Measurements from ENCODE around the gene C7orf33.
A peak's percentile ranks its signal among the peaks of the same experiment; 100 is the strongest.
"Not testable (repeated sequence)": the region's sequence is repeated elsewhere in the genome, so short reads cannot be mapped to it uniquely, and the experiment has no call there.

The C7orf33 gene

DNA sequence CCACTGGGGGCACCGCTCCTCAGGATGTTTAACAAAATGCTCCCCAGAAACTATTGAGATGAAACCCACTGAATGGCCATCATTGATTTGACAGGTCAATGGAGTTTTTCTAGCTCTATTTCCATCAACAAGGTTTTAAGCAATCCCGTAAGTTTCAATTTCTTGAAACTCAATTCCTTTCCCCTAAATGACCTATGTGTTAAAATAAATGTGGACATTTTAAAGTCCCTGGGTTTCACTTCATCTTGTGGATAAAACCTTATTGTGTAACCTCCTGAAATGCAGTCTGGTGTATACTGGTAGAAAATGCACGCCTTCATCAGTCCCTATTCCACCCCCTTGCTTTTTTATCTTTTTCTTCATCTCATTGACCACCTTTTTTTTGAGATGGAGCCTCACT, 8.9 kb upstream of the C7orf33 start:
- DNase-seq: no peak

GRCh38 chr7:148584154-148584827, 6.3 kb upstream of the C7orf33 start:
- no peak for DNase-seq

GRCh38 chr7:148585399-148585798, 5.2 kb upstream of the C7orf33 start:
- no peak for DNase-seq

- no peak for DNase-seq
Measured at GRCh38 chr7:148587076-148587475, 3.5 kb upstream of the C7orf33 start.

DNA sequence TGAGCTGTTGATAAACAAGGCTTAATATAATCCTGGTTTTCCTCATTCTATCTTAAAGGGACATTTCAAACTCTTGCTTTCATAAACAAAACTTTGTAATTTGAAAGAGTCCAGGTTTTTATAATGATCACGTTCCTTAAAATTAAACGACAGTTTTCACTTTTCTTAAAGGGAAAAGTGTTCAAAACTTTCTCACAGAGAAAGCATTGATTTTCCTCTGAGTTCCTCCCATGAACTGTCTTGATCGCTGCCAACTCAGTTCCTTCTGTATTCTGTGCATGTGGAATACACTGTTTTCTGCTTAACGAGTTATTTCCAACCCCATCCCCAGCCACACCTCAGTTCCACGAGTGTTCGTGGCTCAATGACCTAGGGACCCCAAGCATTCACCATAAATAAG, 2.4 kb upstream of the C7orf33 start:
- no peak for DNase-seq

GRCh38 chr7:148588670-148589131, 1.9 kb upstream of the C7orf33 start:
- DNase-seq: no peak

DNA sequence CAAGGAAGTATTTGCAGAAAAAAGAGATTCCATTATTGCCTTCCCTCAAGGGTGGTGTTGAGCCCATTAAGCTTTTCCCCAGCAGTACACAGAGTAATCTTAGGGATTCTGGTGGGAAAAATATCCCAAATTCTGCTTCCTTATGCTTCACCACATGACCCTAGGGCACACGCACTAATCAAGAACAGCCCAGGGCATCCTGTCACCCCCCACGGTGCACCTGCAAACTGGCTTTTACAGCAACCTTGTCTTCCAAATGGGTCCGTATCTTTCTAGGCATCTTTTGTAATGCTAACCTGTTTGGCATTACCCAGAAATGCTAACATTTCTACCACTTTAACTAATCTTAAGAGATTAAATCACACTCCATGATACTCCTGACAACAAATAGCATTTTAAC, 926 bp upstream of the C7orf33 start:
- DNase-seq: no peak

GRCh38 chr7:148596354-148596753, 5.8 kb downstream of the C7orf33 start:
- not testable (repeated sequence) for DNase-seq

GRCh38 chr7:148598351-148598750, 7.8 kb downstream of the C7orf33 start:
- DNase-seq: no peak

GRCh38 chr7:148605350-148605749, 14.8 kb downstream of the C7orf33 start:
- no peak for DNase-seq

DNA sequence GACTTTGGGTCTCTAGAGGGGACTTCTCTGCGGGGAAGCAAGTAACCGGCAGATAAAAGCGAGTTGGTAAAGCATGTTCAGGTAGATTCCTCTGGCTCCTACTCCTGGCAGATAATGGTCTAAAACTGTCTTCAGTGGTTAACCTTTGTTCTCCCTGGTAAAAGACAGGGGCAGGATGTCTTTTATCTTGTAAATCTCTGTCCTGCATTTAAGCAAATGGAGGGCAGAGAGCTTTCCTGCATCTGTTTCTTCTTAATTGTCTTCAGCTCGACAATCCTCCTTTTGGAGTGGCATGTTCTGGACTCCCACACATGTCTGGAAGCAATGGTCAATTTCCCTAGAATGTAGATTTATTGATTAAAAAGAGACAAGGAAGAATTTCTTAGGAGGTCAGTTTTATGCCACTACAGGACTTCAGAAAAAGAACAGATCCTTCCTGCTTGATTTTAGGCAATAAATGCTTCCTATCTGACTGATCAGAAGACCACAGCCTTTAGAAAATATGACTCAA, 16.6 kb downstream of the C7orf33 start:
- no peak for DNase-seq

DNA sequence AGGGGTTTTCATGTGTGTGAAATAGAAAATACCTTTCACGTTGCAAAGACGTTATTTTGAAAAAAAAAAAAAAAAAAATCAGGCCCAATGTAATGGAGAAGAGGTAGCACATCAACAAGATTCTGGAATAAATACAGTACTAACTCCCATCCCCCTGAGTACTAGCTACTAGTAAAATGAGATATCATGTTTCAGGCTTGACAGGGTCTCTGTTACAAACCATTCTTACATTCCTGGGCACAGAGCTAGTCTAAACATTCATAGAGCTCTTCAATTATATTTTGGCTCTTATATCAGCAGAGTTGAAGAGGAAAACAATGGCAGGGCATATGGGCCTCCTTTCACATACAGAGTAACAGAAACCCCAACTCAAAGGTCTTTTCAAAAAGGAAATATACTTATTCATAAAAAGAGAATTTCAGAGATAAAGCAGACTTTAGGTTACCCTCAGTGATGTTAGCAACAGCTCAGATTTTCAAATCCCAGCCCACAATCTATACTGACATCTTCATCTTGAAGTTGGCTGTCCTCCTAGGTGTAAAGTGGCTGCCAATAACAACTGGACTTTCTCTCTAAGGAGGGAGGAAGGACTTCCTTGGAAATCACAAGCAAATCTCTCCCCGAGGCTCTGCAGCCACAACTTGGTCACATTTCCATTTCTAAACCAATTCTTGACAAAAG, 18.6 kb downstream of the C7orf33 start:
- no peak for DNase-seq

GRCh38 chr7:148611692-148612091, 21.1 kb downstream of the C7orf33 start:
- peak; percentile 44 for DNase-seq

GRCh38 chr7:148615085-148615730, 24.6 kb downstream of the C7orf33 start:
- DNase-seq: no peak

GRCh38 chr7:148620749-148621359, 30.3 kb downstream of the C7orf33 start:
- no peak for DNase-seq

GRCh38 chr7:148621563-148621962, 31.0 kb downstream of the C7orf33 start:
- DNase-seq: no peak

- no peak for DNase-seq
Measured at GRCh38 chr7:148622887-148623585, 32.5 kb downstream of the C7orf33 start.

DNA sequence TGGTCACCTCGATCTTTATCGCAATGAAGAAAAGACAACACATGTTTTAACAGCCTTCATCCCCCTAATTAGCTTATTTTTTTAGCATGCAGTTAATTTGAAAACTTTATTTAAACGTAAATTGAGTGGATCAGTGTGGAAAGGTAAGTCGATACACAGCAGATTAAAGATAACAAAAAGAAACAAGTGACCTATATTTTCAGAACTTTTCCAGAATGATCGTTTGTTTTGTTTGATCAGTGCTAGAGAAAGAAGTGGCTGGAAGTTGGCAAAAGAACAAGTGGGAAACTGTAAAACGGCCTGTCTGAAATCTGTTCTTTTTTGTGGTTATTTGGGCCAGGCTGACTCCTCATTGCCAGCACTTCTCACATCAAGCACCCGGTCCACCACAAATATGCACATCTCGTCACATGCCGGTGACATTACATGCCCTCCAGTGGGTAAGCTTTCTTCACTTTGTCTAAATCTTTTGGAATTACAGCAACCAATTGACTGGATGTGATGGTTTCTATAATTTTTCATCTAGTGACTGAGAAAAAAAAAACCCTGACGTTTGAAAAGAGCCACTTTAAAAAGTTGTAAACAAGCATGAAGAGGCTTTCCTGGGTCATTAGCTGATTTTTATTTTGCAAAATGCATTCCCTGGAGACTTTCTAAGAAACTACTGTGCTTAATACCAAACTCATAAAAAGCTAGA, 33.2 kb downstream of the C7orf33 start:
- no peak for DNase-seq

DNA sequence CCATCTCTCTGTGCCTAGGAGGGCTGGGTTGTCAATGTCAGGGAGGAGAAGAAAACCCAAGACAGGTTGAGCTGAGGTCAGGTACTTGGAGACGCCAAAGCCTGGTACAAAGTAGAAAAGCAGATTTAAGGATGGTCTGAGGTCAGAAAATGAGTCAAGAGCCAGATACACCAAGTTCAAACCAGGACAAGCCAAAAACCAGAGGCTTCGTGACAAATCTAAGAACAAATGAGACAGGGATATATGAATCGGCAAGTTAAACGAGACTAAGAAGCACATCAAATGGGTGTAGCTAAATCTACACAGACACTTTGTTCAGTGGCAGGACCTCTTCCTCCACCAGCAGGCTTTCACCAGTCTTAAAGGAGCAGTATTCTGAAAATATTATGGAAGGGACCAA, 34.2 kb downstream of the C7orf33 start:
- no peak for DNase-seq

DNA sequence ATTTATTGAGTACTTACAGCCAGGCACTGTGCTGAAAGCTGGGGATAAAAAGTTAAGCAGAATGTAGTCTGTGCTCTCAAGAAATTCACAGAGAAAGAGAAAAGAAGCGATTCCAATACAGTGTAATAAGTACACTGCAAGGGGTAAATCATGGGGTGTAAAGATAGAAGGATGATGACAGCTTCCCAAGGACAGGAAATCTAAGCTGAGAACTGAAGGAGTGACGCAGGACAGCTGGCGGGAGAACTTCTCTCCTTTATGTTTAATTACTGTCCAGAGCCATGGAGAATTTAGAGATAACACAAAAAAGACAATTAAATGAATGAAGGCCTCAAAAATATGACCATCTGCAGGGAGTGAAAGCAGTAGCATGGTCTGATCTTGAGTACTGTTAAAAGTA, 34.8 kb downstream of the C7orf33 start:
- DNase-seq: no peak

DNA sequence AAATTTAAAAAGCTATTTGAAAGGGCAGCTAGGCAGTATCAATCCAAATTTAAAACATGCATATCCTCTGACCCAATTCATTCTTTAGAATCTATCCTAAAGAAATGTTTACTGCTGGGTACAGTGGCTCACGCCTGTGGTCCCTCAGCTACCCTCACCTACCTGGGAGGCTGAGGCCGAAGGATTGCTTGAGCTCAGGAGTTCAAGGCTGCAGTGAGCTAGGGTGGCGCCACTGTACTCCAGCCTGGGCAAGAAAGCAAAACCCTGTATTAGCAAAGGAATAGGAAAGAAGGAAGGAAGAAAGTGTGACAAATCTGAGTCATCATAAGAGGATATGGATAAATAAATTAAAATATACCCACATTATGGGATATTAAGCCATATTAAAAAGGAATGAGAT, 36.3 kb downstream of the C7orf33 start:
- no peak for DNase-seq

GRCh38 chr7:148628011-148628410, 37.4 kb downstream of the C7orf33 start:
- no peak for DNase-seq

Data from NCI-H1436 (cell line).